GM19467 (cell line): Measurements from ENCODE around the gene NPR2.

Experiments used
- ATAC-seq: cut with Tn5 transposase; IDR thresholded peaks from one replicate; pipeline ENCODE4 v1.9.1; 2021; ENCODE audit warnings: mild to moderate bottlenecking, moderate library complexity; ENCODE audit not compliant: unreplicated experiment

NPR2 gene

DNA sequence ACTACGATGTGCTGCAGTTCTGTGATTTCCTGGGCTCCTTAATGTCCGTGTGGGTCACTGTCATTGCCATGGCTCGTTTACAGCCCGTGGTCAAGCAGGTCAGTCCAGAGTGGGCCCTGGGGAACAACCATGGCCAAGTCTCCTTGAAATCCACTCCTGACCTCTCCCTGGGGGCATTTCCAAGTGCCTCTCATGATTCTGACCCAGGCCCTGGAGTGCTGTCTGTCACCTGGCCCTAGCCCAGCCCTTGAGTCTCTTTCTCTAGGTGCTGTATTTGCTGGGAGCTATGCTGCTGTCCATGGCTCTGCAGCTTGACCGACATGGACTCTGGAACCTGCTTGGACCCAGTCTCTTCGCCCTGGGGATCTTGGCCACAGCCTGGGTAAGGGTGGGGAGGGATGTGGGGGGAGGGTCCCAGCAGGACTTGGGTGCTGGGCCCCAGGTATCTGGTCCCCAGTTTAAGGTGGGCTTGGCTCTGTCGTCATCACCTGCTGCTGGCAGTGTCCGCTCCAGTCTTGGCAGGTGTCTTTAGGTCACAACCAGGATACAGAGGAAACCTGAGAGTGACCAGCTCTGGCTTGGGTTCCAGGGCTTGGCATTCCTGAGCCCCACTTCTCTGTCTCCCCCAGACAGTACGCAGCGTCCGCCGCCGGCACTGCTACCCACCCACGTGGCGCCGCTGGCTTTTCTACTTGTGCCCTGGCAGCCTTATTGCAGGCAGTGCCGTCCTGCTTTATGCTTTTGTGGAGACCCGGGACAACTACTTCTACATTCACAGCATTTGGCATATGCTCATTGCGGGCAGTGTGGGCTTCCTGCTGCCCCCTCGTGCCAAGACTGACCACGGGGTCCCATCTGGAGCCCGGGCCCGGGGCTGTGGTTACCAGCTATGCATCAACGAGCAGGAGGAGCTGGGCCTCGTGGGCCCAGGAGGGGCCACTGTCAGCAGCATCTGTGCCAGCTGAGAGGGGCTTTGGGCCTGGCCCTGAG is 61.8 kb downstream of the NPR2 start:
- no peak for ATAC-seq

DNA sequence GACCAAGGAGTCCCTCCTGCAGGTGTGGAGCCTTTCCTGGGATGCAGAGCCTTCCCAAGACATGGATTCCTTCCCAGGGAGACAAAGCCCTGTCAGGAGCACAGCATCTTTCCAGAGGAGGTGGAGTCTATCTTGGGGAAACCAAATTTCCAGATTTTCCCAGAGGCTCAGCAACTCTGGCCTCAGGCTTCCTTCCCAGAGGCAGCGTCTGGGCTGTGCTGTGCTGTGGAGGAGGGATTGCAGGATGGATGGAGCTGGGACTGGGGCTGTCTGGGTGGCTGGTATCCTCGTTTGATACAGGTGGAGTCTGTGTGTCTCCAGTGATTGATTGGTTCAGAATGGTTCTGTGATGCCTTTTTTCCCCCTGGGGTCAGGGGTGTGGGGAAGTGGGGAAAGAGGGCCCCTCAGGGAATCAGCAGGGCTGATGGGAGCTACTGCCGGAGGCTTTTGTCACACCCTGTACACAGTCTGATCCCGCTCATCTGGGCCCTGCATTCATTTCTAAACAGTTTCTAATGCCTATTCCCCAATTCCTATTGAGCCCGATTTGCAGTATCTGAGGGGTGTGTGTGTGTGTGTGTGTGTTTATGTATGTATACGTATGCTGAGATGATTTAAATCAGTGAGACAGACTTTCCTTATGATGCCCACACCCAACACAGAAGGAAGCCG is 62.8 kb downstream of the NPR2 start:
- ATAC-seq = no peak

DNA sequence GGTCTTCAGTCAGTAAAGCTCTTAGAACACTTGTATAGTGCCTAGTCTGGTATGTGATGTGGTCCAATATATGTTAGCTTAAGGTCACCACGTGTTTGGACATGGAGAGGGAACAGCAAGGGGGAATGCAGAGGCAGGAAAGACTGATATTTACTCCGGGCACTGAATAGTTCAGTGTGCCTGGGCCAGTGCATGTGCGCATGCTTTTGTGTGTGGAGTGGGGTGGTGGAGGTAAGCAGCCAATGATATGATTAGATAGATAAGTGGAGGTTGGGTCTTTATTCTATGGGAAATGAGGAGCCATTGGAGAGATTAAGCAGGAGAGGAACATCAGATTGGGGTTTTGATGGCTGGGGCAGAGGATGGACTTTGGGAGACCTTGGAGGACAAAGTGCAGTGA is 64.8 kb downstream of the NPR2 start:
- ATAC-seq = no peak

- no peak for ATAC-seq
These were observed 65.5 kb downstream of the NPR2 start for GRCh38 chr9:35856882-35857281.

DNA sequence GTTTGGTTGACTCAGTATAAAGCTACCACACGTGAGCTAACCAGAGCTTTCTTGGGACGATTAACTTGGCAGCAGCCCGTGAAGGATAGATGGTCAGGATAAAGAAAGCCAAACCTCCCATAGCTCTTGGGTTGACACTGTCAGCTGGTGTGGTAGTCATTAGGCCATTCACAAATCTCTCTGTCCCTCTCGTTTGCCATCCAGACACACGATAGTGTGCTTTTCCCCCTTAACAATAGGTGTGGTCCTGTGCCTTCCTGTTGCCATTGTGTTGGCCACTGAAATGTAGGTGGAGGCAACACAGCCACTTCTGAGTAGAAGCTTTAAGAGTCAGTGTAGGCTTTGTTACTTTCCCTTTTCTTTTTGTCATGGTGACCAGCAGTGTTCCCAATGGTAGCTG is 67.1 kb downstream of the NPR2 start:
- no peak for ATAC-seq
